ENCODE measurements around the gene SNTG2.

The SNTG2 gene

GRCh38 chr2:1004398-1004797 lies 53.7 kb downstream of the SNTG2 start:
- no peak for DNase-seq

- DNase-seq, result no peak
These were observed 59.8 kb downstream of the SNTG2 start for GRCh38 chr2:1010415-1010930.

- DNase-seq, result no peak
These were observed 60.4 kb downstream of the SNTG2 start for GRCh38 chr2:1011006-1011405.

GRCh38 chr2:1011985-1012384 lies 61.3 kb downstream of the SNTG2 start:
- no peak for DNase-seq

GRCh38 chr2:1014802-1015201 lies 64.2 kb downstream of the SNTG2 start:
- DNase-seq, result no peak

- no peak for DNase-seq
These were observed 65.9 kb downstream of the SNTG2 start for GRCh38 chr2:1016500-1016899.

GRCh38 chr2:1017827-1018226 lies 67.2 kb downstream of the SNTG2 start:
- no peak for DNase-seq

- DNase-seq, result no peak
These were observed 69.6 kb downstream of the SNTG2 start for GRCh38 chr2:1020206-1020605.

- no peak for DNase-seq
These were observed 71.5 kb downstream of the SNTG2 start for GRCh38 chr2:1022178-1022577.

- no peak for DNase-seq
These were observed 74.3 kb downstream of the SNTG2 start for GRCh38 chr2:1024981-1025380.

GRCh38 chr2:1026141-1026540 lies 75.5 kb downstream of the SNTG2 start:
- DNase-seq, result no peak

GRCh38 chr2:1028831-1029230 lies 78.2 kb downstream of the SNTG2 start:
- no peak for DNase-seq

GRCh38 chr2:1032030-1032429 lies 81.4 kb downstream of the SNTG2 start:
- no peak for DNase-seq

- DNase-seq, result no peak
These were observed 82.4 kb downstream of the SNTG2 start for GRCh38 chr2:1033069-1033468.

GRCh38 chr2:1037066-1037465 lies 86.4 kb downstream of the SNTG2 start:
- no peak for DNase-seq

- no peak for DNase-seq
These were observed 88.9 kb downstream of the SNTG2 start for GRCh38 chr2:1039549-1039948.

GRCh38 chr2:1041012-1041805 lies 90.6 kb downstream of the SNTG2 start:
- DNase-seq, result no peak

GRCh38 chr2:1045109-1045508 lies 94.5 kb downstream of the SNTG2 start:
- no peak for DNase-seq

- no peak for DNase-seq
These were observed 95.4 kb downstream of the SNTG2 start for GRCh38 chr2:1046067-1046466.

GRCh38 chr2:1047485-1047884 lies 96.8 kb downstream of the SNTG2 start:
- no peak for DNase-seq

GRCh38 chr2:1049691-1050090 lies 99.0 kb downstream of the SNTG2 start:
- no peak for DNase-seq

- DNase-seq, result no peak
These were observed 100.4 kb downstream of the SNTG2 start for GRCh38 chr2:1051075-1051474.

GRCh38 chr2:1052771-1053191 lies 102.1 kb downstream of the SNTG2 start:
- no peak for DNase-seq

- no peak for DNase-seq
These were observed 103.1 kb downstream of the SNTG2 start for GRCh38 chr2:1053786-1054185.

- DNase-seq, result no peak
These were observed 103.8 kb downstream of the SNTG2 start for GRCh38 chr2:1054399-1054798.
